CD4-positive, alpha-beta T cell (primary cell): ENCODE measurements around the gene LDB2. TPM values are rescaled to one million over a fixed set of nuclear protein-coding genes. Genes with fewer than 3 reads are reported as not detected.
"Not testable (repeated sequence)": the region's sequence is repeated elsewhere in the genome, so short reads cannot be mapped to it uniquely, and the experiment has no call there.

ENCODE experiments used
- ATAC-seq: fragments of 200-7000 bp; cut with Tn5 transposase; one replicate; pipeline ENCODE4 v1.10.0; 2022; ENCODE audit warnings: mild to moderate bottlenecking; ENCODE audit not compliant: poor library complexity
- CTCF ChIA-PET: fragments of 350-600 bp; sonication (Branson Sonifier 250); formaldehyde crosslinking; loops from one replicate; lab custom pipeline; 2021; ENCODE audit warnings: antibody characterized with exemption, inconsistent platforms; lab: Charles Lee
- POLR2A ChIA-PET: fragments of 350-600 bp; sonication (Branson Sonifier 250); formaldehyde crosslinking; loops from one replicate; lab custom pipeline; 2021; ENCODE audit warnings: antibody characterized with exemption, inconsistent platforms; lab: Charles Lee
- DNase-seq, 14 experiments: peaks; one replicate each; pipeline ENCODE4 v3.0.0-alpha.2; 2013 to 2020; ENCODE audit warnings: mixed read lengths in 2 of 14
- H3K27ac ChIP-seq, 2 donors: one replicate each; pipeline versions ENCODE4 v1.5.1 to v1.7.0; 2013; ENCODE audit warnings: low read length in 2 of 2, low read depth in 1 of 2, mild to moderate bottlenecking in 1 of 2
- H3K27me3 ChIP-seq, 2 experiments: 1 replicate in 1 of 2; 2 replicates in 1 of 2; pipeline versions ENCODE4 v1.6.1 to v1.7.0; 2013; ENCODE audit warnings: low read length in 2 of 2, control low read depth in 1 of 2, mild to moderate bottlenecking in 1 of 2, moderate library complexity in 1 of 2; ENCODE audit not compliant: insufficient read depth in 2 of 2, control insufficient read depth in 1 of 2
- H3K36me3 ChIP-seq: one replicate; pipeline ENCODE4 v1.6.1; 2013; ENCODE audit warnings: low read length, control low read depth; ENCODE audit not compliant: insufficient read depth
- H3K4me1 ChIP-seq: one replicate; pipeline ENCODE4 v1.6.1; 2013; ENCODE audit warnings: low read length, control low read depth; ENCODE audit not compliant: insufficient read depth
- H3K4me3 ChIP-seq: one replicate; pipeline ENCODE4 v1.5.1; 2013; ENCODE audit warnings: mild to moderate bottlenecking, low read length, moderate library complexity
- H3K9me3 ChIP-seq, 2 experiments: 1 replicate in 1 of 2; 2 replicates in 1 of 2; pipeline versions ENCODE4 v1.6.1 to v1.7.0; 2013; ENCODE audit warnings: low read length in 2 of 2, mild to moderate bottlenecking in 2 of 2, control low read depth in 1 of 2, moderate library complexity in 1 of 2; ENCODE audit not compliant: control insufficient read depth in 1 of 2, insufficient read depth in 1 of 2
- H3K27ac Mint-ChIP-seq: one replicate; pipeline ENCODE4 v1.8.0; 2020; ENCODE audit warnings: mixed read lengths
- H3K27me3 Mint-ChIP-seq: one replicate; pipeline ENCODE4 v1.8.0; 2021; ENCODE audit warnings: mixed read lengths
- H3K36me3 Mint-ChIP-seq: one replicate; pipeline ENCODE4 v1.8.0; 2021; ENCODE audit warnings: low read depth, mixed read lengths
- H3K4me1 Mint-ChIP-seq: one replicate; pipeline ENCODE4 v1.8.0; 2021; ENCODE audit warnings: low read depth, mixed read lengths
- H3K4me3 Mint-ChIP-seq: one replicate; pipeline ENCODE4 v1.8.0; 2020; ENCODE audit warnings: mild to moderate bottlenecking, mixed read lengths
- H3K9me3 Mint-ChIP-seq: one replicate; pipeline ENCODE4 v1.8.0; 2020; ENCODE audit warnings: mixed read lengths
- intact Hi-C, 2 experiments: fragments of 100-400 bp; cut with DNase I in 1 of 2; cut with micrococcal nuclease in 1 of 2; formaldehyde crosslinking; loops; one replicate each; pipeline versions ENCODE4 v1.15.1 to v1.9.0; 2023 to 2025; cut with DNase I, micrococcal nuclease
- total RNA-seq, 174 experiments: library from RNA in 2 of 174; stranded (reverse) in 2 of 174; gene quantifications; one replicate each; pipeline ENCODE4 v1.2.3 and lab custom pipeline; 2021 to 2026
- TF ChIP-seq, protein P1 (sequence below): fragments of 200-600 bp; IDR thresholded peaks from one replicate; pipeline ENCODE4 v1.8.0; 2022; ENCODE audit warnings: antibody characterized with exemption, mild to moderate bottlenecking

LDB2 gene
- total RNA-seq, 2 experiments from 2014 or later, result not detected

DNA sequence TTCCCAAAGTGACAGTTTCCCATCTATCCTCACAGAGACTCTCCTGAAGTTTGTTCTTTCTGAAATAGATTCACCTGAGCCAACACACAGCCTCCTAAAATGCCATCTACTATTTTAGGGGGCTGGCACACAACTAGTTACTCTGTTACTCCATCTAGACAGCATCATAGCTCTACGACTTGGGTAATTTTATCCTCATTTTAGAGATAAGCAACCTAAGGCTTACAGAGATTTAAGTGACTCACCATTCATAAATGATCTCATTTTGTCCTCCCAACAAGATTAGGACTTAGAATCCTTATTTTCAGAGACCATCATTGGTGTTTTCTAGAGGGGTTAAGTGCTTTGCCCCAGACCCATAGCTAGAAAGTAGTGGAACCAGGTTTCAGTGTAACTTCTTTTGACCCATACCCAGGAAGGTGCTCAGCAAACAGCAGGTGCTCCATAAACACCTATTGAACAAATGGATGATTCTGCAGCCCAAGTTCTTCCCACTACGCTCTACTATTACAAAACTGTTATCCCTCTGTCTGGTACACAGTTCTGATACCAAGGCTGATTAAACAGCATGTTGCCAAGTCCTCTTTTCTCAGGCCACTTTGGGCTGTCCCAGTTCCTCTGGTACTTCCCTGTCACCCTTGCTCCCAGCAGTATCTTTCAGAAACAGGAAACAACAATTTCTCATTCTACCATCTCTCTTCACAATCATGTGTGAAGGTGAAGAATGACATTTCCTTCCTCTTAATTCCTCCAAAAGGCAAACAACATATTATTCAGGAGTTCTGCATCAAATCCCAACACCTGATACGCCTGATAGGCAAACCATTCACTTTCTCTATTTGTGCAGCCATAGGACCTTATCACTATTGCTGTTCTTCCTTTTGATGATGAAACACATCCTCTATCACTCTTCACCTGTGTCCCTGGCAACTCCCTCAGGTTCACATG is 367.5 kb downstream of the LDB2 start:
- ATAC-seq, result no peak
- no peak overlapping the region for H3K4me3 ChIP-seq
- Mint-ChIP-seq H3K9me3 (no peaks in the 10 kb centered on the region), H3K36me3 (no peaks in the 10 kb centered on the region), H3K4me3 (no peak overlapping the region), H3K27me3 (no peaks in the 10 kb centered on the region), H3K27ac (no peak overlapping the region), H3K4me1 (no peaks in the 10 kb centered on the region)
- H3K27me3 ChIP-seq, result peaks cover 0 to 5% of the 10 kb centered on the region in 2 experiments
- H3K9me3 ChIP-seq, result no peaks in the 10 kb centered on the region
- H3K27ac ChIP-seq, result no peak overlapping the region
- H3K4me1 ChIP-seq, result no peaks in the 10 kb centered on the region
- POLR2A ChIA-PET, result no interaction called here
- DNase-seq, result no peak
- CTCF ChIA-PET, result no interaction called here
- TF ChIP-seq, protein P1, sequence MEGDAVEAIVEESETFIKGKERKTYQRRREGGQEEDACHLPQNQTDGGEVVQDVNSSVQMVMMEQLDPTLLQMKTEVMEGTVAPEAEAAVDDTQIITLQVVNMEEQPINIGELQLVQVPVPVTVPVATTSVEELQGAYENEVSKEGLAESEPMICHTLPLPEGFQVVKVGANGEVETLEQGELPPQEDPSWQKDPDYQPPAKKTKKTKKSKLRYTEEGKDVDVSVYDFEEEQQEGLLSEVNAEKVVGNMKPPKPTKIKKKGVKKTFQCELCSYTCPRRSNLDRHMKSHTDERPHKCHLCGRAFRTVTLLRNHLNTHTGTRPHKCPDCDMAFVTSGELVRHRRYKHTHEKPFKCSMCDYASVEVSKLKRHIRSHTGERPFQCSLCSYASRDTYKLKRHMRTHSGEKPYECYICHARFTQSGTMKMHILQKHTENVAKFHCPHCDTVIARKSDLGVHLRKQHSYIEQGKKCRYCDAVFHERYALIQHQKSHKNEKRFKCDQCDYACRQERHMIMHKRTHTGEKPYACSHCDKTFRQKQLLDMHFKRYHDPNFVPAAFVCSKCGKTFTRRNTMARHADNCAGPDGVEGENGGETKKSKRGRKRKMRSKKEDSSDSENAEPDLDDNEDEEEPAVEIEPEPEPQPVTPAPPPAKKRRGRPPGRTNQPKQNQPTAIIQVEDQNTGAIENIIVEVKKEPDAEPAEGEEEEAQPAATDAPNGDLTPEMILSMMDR, result no peak
- no peaks in the 10 kb centered on the region for H3K36me3 ChIP-seq
- intact Hi-C loops, result no loop called here

DNA sequence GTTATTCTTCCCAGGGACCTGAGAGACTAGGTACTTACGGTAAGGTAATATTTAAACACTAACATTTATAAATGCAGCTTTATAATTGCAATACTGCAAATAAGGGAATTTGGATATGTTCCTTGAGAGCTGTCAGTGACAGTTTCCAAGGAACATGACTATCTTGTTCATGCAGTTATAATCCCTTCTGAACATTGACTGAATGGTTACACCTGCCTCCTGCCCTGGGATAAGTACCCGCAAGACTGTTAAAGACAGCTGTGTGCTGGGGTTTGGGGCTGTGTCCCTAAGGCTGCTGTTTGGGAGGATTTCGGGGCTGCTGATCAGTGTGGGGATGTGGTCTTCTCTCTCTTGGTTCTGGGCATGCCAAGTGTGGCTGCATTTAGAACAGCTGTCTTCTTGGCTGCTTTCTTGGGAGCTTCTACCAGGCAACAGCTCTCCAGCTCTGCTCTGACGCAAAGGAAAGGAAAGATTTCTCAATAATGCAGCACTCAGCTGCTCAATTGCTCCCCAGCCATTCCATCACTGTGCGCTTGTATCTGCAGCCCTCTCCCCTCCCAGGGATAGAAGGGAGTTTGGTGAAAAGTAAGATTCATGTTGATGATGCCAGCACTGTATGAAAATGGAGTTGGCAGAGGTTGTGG is 373.4 kb downstream of the LDB2 start:
- intact Hi-C loops, result no loop called here
- TF ChIP-seq, protein P1, result no peak
- ChIA-PET POLR2A (no interaction called here), CTCF (no interaction called here)
- no peaks in the 10 kb centered on the region for H3K27me3 ChIP-seq
- Mint-ChIP-seq H3K27ac (no peak overlapping the region), H3K36me3 (no peaks in the 10 kb centered on the region), H3K4me3 (no peak overlapping the region), H3K9me3 (no peaks in the 10 kb centered on the region), H3K27me3 (no peaks in the 10 kb centered on the region), H3K4me1 (no peaks in the 10 kb centered on the region)
- no peak overlapping the region for H3K4me3 ChIP-seq
- H3K27ac ChIP-seq, result no peak overlapping the region
- H3K9me3 ChIP-seq, result no peaks in the 10 kb centered on the region
- ATAC-seq (no peak), DNase-seq (no peak)
- H3K4me1 ChIP-seq, result no peaks in the 10 kb centered on the region
- no peaks in the 10 kb centered on the region for H3K36me3 ChIP-seq

DNA sequence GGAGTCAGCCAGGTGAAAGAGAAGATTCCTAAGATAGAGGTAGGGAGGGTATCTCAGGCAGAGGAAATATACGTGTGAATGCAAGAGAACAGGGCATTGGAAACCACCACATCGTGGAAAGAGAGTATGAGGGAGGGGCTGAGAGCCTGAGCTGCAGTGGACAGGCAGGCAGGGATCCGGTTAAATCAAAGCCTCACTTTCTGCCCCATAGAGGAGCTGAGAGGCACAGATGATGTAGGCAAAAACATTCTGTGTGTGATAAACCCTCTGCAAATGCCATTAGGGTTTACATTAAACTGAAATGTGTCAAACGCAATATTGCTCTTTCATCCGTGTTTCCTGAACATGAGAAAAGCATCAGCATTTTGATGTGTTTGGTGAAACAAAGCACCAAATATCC is 374.0 kb downstream of the LDB2 start:
- DNase-seq, result no peak
- Mint-ChIP-seq H3K27me3 (no peaks in the 10 kb centered on the region), H3K36me3 (no peaks in the 10 kb centered on the region), H3K9me3 (no peaks in the 10 kb centered on the region), H3K4me1 (no peaks in the 10 kb centered on the region), H3K27ac (no peak overlapping the region), H3K4me3 (no peak overlapping the region)
- no peaks in the 10 kb centered on the region for H3K36me3 ChIP-seq
- POLR2A ChIA-PET, result no interaction called here
- CTCF ChIA-PET, result no interaction called here
- TF ChIP-seq, protein P1, result no peak
- no peaks in the 10 kb centered on the region for H3K9me3 ChIP-seq
- H3K4me1 ChIP-seq, result no peaks in the 10 kb centered on the region
- H3K27ac ChIP-seq, result no peak overlapping the region
- H3K27me3 ChIP-seq, result no peaks in the 10 kb centered on the region
- intact Hi-C loops, result no loop called here
- no peak overlapping the region for H3K4me3 ChIP-seq
- no peak for ATAC-seq

DNA sequence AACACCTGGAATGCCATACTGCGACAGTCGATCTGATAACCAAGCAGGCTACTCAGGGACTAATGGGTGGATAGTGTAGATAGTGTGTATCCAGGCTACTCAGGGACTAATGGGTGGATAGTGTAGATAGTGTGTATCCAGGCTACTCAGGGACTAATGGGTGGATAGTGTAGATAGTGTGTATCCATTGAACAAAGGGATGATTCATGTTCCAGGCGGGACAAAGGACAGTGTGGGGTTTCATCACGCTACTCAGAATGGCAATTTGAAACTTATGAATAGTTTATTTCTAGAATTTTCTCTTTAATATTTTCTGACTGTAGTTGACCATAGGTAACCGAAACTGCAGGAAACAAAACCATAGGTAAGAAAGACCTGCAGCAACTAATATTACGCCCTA is 374.9 kb downstream of the LDB2 start:
- H3K9me3 Mint-ChIP-seq, CTCF ChIA-PET, H3K27me3 Mint-ChIP-seq, intact Hi-C loops, H3K27me3 ChIP-seq, H3K27ac ChIP-seq, ATAC-seq, H3K4me3 Mint-ChIP-seq, H3K36me3 ChIP-seq, H3K9me3 ChIP-seq, H3K36me3 Mint-ChIP-seq, DNase-seq, H3K4me1 ChIP-seq, H3K4me3 ChIP-seq, H3K27ac Mint-ChIP-seq, H3K4me1 Mint-ChIP-seq, POLR2A ChIA-PET: not testable (repeated sequence)
